Activated CD4-positive, alpha-beta T cell treated with anti-CD3 and anti-CD28 coated beads, Interleukin-2, amount 10 ng/mL, durations not matched to agents 24 days and 14 days (primary cell): ENCODE measurements around the gene OPA1. TPM values are rescaled to one million over a fixed set of nuclear protein-coding genes. Genes with fewer than 3 reads are reported as not detected.

Experiments used
- DNase-seq: peaks from one replicate; pipeline ENCODE4 v3.0.0; 2022
- H3K27ac Mint-ChIP-seq: one replicate; pipeline ENCODE4 v1.8.0; 2022; ENCODE audit warnings: mild to moderate bottlenecking, mixed read lengths
- H3K27me3 Mint-ChIP-seq: one replicate; pipeline ENCODE4 v1.8.0; 2022; ENCODE audit warnings: mixed read lengths
- H3K36me3 Mint-ChIP-seq: one replicate; pipeline ENCODE4 v1.8.0; 2022; ENCODE audit warnings: low read depth, mild to moderate bottlenecking, mixed read lengths
- H3K4me1 Mint-ChIP-seq: one replicate; pipeline ENCODE4 v1.8.0; 2021; ENCODE audit warnings: mixed read lengths
- H3K4me3 Mint-ChIP-seq: one replicate; pipeline ENCODE4 v1.8.0; 2022; ENCODE audit warnings: mild to moderate bottlenecking, moderate library complexity, mixed read lengths
- H3K9me3 Mint-ChIP-seq: one replicate; pipeline ENCODE4 v1.8.0; 2021; ENCODE audit warnings: mixed read lengths
- intact Hi-C: fragments of 100-400 bp; cut with micrococcal nuclease; formaldehyde crosslinking; loops from one replicate; pipeline ENCODE4 v1.15.1; 2023
- total RNA-seq: library from RNA; stranded (reverse); gene quantifications from 2 replicates; pipeline ENCODE4 v1.2.3, GENCODE V29; 2022

Gene OPA1
- total RNA-seq, 1 donor from 2014 or later = 91.2 TPM

GRCh38 chr3:193564012-193564411, 29.0 kb upstream of the OPA1 start:
- Mint-ChIP-seq H3K27me3 (peaks cover 2% of the 10 kb centered on the region), H3K4me3 (no peak overlapping the region), H3K36me3 (no peaks in the 10 kb centered on the region), H3K9me3 (no peaks in the 10 kb centered on the region), H3K27ac (no peak overlapping the region), H3K4me1 (no peaks in the 10 kb centered on the region)
- no peak for DNase-seq
- intact Hi-C loops = no loop called here

- H3K36me3 Mint-ChIP-seq = no peaks in the 10 kb centered on the region
- no peak overlapping the region for H3K27ac Mint-ChIP-seq
- intact Hi-C loops = no loop called here
- peaks cover 3% of the 10 kb centered on the region for H3K27me3 Mint-ChIP-seq
- DNase-seq = no peak
- no peak overlapping the region for H3K4me3 Mint-ChIP-seq
- no peaks in the 10 kb centered on the region for H3K4me1 Mint-ChIP-seq
- H3K9me3 Mint-ChIP-seq = no peaks in the 10 kb centered on the region
Observed at GRCh38 chr3:193569119-193569518, 23.9 kb upstream of the OPA1 start.

- peak; percentile 84 for DNase-seq
- intact Hi-C loops = loop anchor here (1.0 to 5.0 kb wide), 5 partner anchors 111 to 1105 kb away; no protein-coding TSS in a partner anchor
- Mint-ChIP-seq H3K9me3 (no peaks in the 10 kb centered on the region), H3K4me1 (no peaks in the 10 kb centered on the region), H3K4me3 (no peak overlapping the region), H3K27ac (no peak overlapping the region), H3K36me3 (no peaks in the 10 kb centered on the region), H3K27me3 (peaks cover 5% of the 10 kb centered on the region)
Observed at GRCh38 chr3:193572426-193572908, 20.5 kb upstream of the OPA1 start.

GRCh38 chr3:193573403-193574191, 19.4 kb upstream of the OPA1 start:
- Mint-ChIP-seq H3K27me3 (peaks cover 3% of the 10 kb centered on the region), H3K27ac (no peak overlapping the region), H3K36me3 (no peaks in the 10 kb centered on the region), H3K9me3 (no peaks in the 10 kb centered on the region), H3K4me3 (no peak overlapping the region), H3K4me1 (no peaks in the 10 kb centered on the region)
- intact Hi-C loops = loop anchor here (2.0 to 5.0 kb wide), 4 partner anchors 531 to 1106 kb away; no protein-coding TSS in a partner anchor
- DNase-seq = no peak

GRCh38 chr3:193574488-193575070, 18.4 kb upstream of the OPA1 start:
- no peaks in the 10 kb centered on the region for H3K9me3 Mint-ChIP-seq
- peaks cover 3% of the 10 kb centered on the region for H3K27me3 Mint-ChIP-seq
- intact Hi-C loops = loop anchor here (5.0 kb wide), 2 partner anchors 1007 to 1107 kb away; no protein-coding TSS in a partner anchor
- no peaks in the 10 kb centered on the region for H3K36me3 Mint-ChIP-seq
- no peak overlapping the region for H3K4me3 Mint-ChIP-seq
- no peaks in the 10 kb centered on the region for H3K4me1 Mint-ChIP-seq
- DNase-seq = no peak
- H3K27ac Mint-ChIP-seq = no peak overlapping the region

- Mint-ChIP-seq H3K4me1 (no peaks in the 10 kb centered on the region), H3K4me3 (no peak overlapping the region), H3K36me3 (no peaks in the 10 kb centered on the region), H3K9me3 (no peaks in the 10 kb centered on the region), H3K27me3 (peaks cover 3% of the 10 kb centered on the region), H3K27ac (no peak overlapping the region)
- no peak for DNase-seq
- intact Hi-C loops = no loop called here
Observed at GRCh38 chr3:193585530-193585929, 7.5 kb upstream of the OPA1 start.

- intact Hi-C loops = no loop called here
- no peaks in the 10 kb centered on the region for H3K9me3 Mint-ChIP-seq
- H3K27ac Mint-ChIP-seq = no peak overlapping the region
- H3K27me3 Mint-ChIP-seq = peaks cover 3% of the 10 kb centered on the region
- peaks cover 2% of the 10 kb centered on the region for H3K4me1 Mint-ChIP-seq
- no peak for DNase-seq
- H3K36me3 Mint-ChIP-seq = no peaks in the 10 kb centered on the region
- no peak overlapping the region for H3K4me3 Mint-ChIP-seq
Observed at GRCh38 chr3:193586526-193586925, 6.5 kb upstream of the OPA1 start.

GRCh38 chr3:193589129-193589528, 3.9 kb upstream of the OPA1 start:
- no peak overlapping the region for H3K27ac Mint-ChIP-seq
- no peak overlapping the region for H3K4me3 Mint-ChIP-seq
- no peaks in the 10 kb centered on the region for H3K9me3 Mint-ChIP-seq
- peaks cover 3% of the 10 kb centered on the region for H3K27me3 Mint-ChIP-seq
- intact Hi-C loops = no loop called here
- no peak for DNase-seq
- peaks cover 4% of the 10 kb centered on the region for H3K36me3 Mint-ChIP-seq
- H3K4me1 Mint-ChIP-seq = peaks cover 7% of the 10 kb centered on the region

- Mint-ChIP-seq H3K36me3 (peaks cover 4% of the 10 kb centered on the region), H3K4me1 (peaks cover 11% of the 10 kb centered on the region), H3K27ac (no peak overlapping the region), H3K4me3 (no peak overlapping the region), H3K9me3 (no peaks in the 10 kb centered on the region), H3K27me3 (peaks cover 3% of the 10 kb centered on the region)
- intact Hi-C loops = loop anchor here (10.0 kb wide), 3 partner anchors 545 to 755 kb away; partner anchors contain the start of gene HES1
- no peak for DNase-seq
Observed at GRCh38 chr3:193589616-193590015, 3.4 kb upstream of the OPA1 start.

- peaks cover 4% of the 10 kb centered on the region for H3K36me3 Mint-ChIP-seq
- no peaks in the 10 kb centered on the region for H3K9me3 Mint-ChIP-seq
- no peak overlapping the region for H3K4me3 Mint-ChIP-seq
- peaks cover 14% of the 10 kb centered on the region for H3K4me1 Mint-ChIP-seq
- intact Hi-C loops = loop anchor here (10.0 kb wide), 3 partner anchors 545 to 755 kb away; partner anchors contain the start of gene HES1
- H3K27me3 Mint-ChIP-seq = no peaks in the 10 kb centered on the region
- H3K27ac Mint-ChIP-seq = no peak overlapping the region
- no peak for DNase-seq
Observed at GRCh38 chr3:193590088-193590856, 2.7 kb upstream of the OPA1 start.

- H3K4me3 Mint-ChIP-seq = peak overlapping the region; percentile 98
- peaks cover 30% of the 10 kb centered on the region for H3K4me1 Mint-ChIP-seq
- no peaks in the 10 kb centered on the region for H3K27me3 Mint-ChIP-seq
- H3K36me3 Mint-ChIP-seq = peaks cover 27% of the 10 kb centered on the region
- intact Hi-C loops = loop anchor here (10.0 kb wide), 3 partner anchors 541 to 759 kb away; partner anchors contain the start of gene HES1
- no peaks in the 10 kb centered on the region for H3K9me3 Mint-ChIP-seq
- peak; percentile 83 for DNase-seq
- H3K27ac Mint-ChIP-seq = peak overlapping the region; percentile 99
Observed at GRCh38 chr3:193593668-193594030, 641 bp downstream of the OPA1 start.

GRCh38 chr3:193594946-193595689, 2.1 kb downstream of the OPA1 start:
- Mint-ChIP-seq H3K27ac (no peak overlapping the region), H3K27me3 (no peaks in the 10 kb centered on the region), H3K4me1 (peaks cover 42% of the 10 kb centered on the region), H3K9me3 (no peaks in the 10 kb centered on the region), H3K4me3 (peak overlapping the region; percentile 98), H3K36me3 (peaks cover 38% of the 10 kb centered on the region)
- DNase-seq = peak; percentile 30
- intact Hi-C loops = loop anchor here (10.0 kb wide), 3 partner anchors 540 to 760 kb away; partner anchors contain the start of gene HES1

GRCh38 chr3:193595939-193596487, 3.0 kb downstream of the OPA1 start:
- intact Hi-C loops = loop anchor here (10.0 kb wide), 3 partner anchors 539 to 761 kb away; partner anchors contain the start of gene HES1
- peaks cover 45% of the 10 kb centered on the region for H3K4me1 Mint-ChIP-seq
- no peaks in the 10 kb centered on the region for H3K9me3 Mint-ChIP-seq
- no peak overlapping the region for H3K4me3 Mint-ChIP-seq
- no peak for DNase-seq
- peaks cover 39% of the 10 kb centered on the region for H3K36me3 Mint-ChIP-seq
- no peaks in the 10 kb centered on the region for H3K27me3 Mint-ChIP-seq
- peak overlapping the region; percentile 20 for H3K27ac Mint-ChIP-seq
